ENCODE data around the gene APBB1IP.
"Not testable (repeated sequence)": the region's sequence is repeated elsewhere in the genome, so short reads cannot be mapped to it uniquely, and the experiment has no call there.

The APBB1IP gene

GRCh38 chr10:26566525-26567350 lies 128.6 kb downstream of the APBB1IP start:
- DNase-seq: no peak

GRCh38 chr10:26567351-26567721 lies 129.2 kb downstream of the APBB1IP start:
- DNase-seq: no peak

- peak; percentile 26 to 59 for DNase-seq
Measured at GRCh38 chr10:26571655-26572054, 133.5 kb downstream of the APBB1IP start.

- DNase-seq: peak; percentile 43 to 58
Measured at GRCh38 chr10:26573674-26574073, 135.5 kb downstream of the APBB1IP start.

- DNase-seq: peak; percentile 65 to 67
Measured at GRCh38 chr10:26574783-26575182, 136.6 kb downstream of the APBB1IP start.

GRCh38 chr10:26578371-26578770 lies 140.2 kb downstream of the APBB1IP start:
- DNase-seq: not testable (repeated sequence)

- no peak for DNase-seq
Measured at GRCh38 chr10:26579256-26580063, 141.3 kb downstream of the APBB1IP start.

- no peak for DNase-seq
Measured at GRCh38 chr10:26586211-26586610, 148.1 kb downstream of the APBB1IP start.

- no peak for DNase-seq
Measured at GRCh38 chr10:26588611-26589010, 150.5 kb downstream of the APBB1IP start.

- not testable (repeated sequence) for DNase-seq
Measured at GRCh38 chr10:26589813-26590212, 151.7 kb downstream of the APBB1IP start.

- no peak for DNase-seq
Measured at GRCh38 chr10:26593896-26594295, 155.8 kb downstream of the APBB1IP start.

- peak; percentile 38 to 44 for DNase-seq
Measured at GRCh38 chr10:26603283-26603682, 165.1 kb downstream of the APBB1IP start.

- DNase-seq: not testable (repeated sequence)
Measured at GRCh38 chr10:26604320-26605093, 166.4 kb downstream of the APBB1IP start.

GRCh38 chr10:26606389-26606877 lies 168.3 kb downstream of the APBB1IP start:
- DNase-seq: peak in 1 of 2 donors; percentile 28

GRCh38 chr10:26612151-26612915 lies 174.2 kb downstream of the APBB1IP start:
- no peak for DNase-seq

Data from inflammatory macrophage treated with lipopolysaccharide for 1 hour (primary cell).